ENCODE data around the gene TOX2.

DNA sequence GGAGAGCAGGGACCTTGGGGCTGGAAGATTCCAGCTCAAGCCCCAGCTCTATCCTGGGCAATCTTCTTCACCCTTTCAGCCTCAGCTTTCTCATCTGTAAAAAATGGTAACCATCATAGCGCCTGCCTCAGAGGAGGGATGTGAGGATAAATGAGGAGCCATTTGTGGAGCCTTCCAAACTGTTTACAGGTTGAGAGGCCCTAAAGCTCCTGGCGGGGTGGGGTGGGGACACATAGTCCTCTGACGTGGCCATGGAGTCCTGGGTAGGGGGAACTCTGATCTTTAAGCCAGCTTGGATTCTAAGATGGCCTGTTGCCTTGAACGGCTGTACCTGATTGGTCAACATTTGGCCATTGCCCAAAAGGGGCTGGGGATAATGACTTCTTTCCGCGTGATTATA lies 111.1 kb downstream of the TOX2 start:
- TF ChIP-seq, protein P1, sequence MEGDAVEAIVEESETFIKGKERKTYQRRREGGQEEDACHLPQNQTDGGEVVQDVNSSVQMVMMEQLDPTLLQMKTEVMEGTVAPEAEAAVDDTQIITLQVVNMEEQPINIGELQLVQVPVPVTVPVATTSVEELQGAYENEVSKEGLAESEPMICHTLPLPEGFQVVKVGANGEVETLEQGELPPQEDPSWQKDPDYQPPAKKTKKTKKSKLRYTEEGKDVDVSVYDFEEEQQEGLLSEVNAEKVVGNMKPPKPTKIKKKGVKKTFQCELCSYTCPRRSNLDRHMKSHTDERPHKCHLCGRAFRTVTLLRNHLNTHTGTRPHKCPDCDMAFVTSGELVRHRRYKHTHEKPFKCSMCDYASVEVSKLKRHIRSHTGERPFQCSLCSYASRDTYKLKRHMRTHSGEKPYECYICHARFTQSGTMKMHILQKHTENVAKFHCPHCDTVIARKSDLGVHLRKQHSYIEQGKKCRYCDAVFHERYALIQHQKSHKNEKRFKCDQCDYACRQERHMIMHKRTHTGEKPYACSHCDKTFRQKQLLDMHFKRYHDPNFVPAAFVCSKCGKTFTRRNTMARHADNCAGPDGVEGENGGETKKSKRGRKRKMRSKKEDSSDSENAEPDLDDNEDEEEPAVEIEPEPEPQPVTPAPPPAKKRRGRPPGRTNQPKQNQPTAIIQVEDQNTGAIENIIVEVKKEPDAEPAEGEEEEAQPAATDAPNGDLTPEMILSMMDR (IDR thresholded peaks at IDR 0.05) = no peak
- TF ChIP-seq EP300 (IDR thresholded peaks at IDR 0.05) (no peak), POLR2A (IDR thresholded peaks at IDR 0.05) (no peak)

All from ovary (tissue), 3 donors.